SK-N-DZ (cell line): ENCODE measurements around the gene SPON1. TPM values are rescaled to one million over a fixed set of nuclear protein-coding genes. Genes with fewer than 3 reads are reported as not detected.
"Not testable (repeated sequence)": the region's sequence is repeated elsewhere in the genome, so short reads cannot be mapped to it uniquely, and the experiment has no call there.

Source experiments
- DNase-seq: peaks from one replicate; pipeline ENCODE4 v3.0.0-alpha.2; 2015; ENCODE audit warnings: low spot score
- polyA plus RNA-seq, 2 experiments: library from polyadenylated mRNA; depleted of rRNA; stranded (reverse); fragments of >200 nt; gene quantifications; 2 replicates each; pipeline ENCODE4 v1.2.3, GENCODE V29; 2014

The SPON1 gene
- polyA plus RNA-seq (2014; cell fraction: cytosol; rRNA removed): 0.85 and 1.0 TPM in 2 replicates
- 0.15 and 0.19 TPM in 2 replicates for polyA plus RNA-seq (2014; cell fraction: nucleus; rRNA removed)

- DNase-seq: peak; percentile 17
Observed at GRCh38 chr11:13962562-13963168, at the start of gene SPON1. Gene SPON1 (plus strand): TSS chr11:13962723. CDS start chr11:13962905, 182 bp downstream.

DNA sequence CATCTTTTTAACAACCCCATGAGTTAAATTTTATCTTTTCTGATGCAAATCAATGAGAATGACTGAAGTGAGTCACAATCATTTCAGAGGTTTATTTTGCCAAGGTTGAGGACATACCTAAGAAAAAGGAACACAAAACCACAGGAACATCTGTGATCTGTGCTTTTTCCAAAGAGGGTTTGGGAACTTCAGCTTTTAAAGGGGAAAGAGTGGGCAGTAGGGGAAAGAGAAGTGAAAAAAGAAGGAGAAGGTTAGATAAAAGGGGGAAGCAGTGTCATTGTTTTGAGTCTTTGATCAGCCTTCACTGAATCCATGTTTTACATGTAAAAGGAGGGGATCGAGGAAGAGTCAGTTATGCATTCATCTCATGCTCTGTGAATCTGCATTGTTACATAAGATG lies 45.3 kb upstream of the SPON1 start:
- DNase-seq: no peak

GRCh38 chr11:13917904-13918303 lies 44.6 kb upstream of the SPON1 start:
- no peak for DNase-seq

DNA sequence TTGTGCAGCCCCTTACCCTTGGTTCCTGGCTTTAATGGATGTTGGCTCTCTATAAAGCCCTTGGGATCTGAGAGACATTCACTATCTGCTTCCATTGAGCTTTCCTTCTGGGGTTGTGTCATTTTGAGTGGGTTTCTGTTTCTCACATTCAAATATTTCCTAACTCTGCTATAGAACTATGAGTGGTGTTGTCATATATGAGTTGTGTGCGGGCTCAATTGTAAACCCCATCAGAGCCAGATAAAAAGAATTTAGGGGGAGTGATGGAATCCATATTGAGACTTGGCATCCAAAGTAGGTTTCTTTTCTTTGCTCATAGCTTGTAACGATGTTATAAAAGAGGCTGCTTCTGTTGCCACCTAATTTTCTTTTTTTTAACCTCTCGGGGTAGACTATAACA lies 41.8 kb upstream of the SPON1 start:
- no peak for DNase-seq

- no peak for DNase-seq
Observed at GRCh38 chr11:13921545-13921944, 41.0 kb upstream of the SPON1 start.

- DNase-seq: no peak
Observed at GRCh38 chr11:13923182-13923581, 39.3 kb upstream of the SPON1 start.

DNA sequence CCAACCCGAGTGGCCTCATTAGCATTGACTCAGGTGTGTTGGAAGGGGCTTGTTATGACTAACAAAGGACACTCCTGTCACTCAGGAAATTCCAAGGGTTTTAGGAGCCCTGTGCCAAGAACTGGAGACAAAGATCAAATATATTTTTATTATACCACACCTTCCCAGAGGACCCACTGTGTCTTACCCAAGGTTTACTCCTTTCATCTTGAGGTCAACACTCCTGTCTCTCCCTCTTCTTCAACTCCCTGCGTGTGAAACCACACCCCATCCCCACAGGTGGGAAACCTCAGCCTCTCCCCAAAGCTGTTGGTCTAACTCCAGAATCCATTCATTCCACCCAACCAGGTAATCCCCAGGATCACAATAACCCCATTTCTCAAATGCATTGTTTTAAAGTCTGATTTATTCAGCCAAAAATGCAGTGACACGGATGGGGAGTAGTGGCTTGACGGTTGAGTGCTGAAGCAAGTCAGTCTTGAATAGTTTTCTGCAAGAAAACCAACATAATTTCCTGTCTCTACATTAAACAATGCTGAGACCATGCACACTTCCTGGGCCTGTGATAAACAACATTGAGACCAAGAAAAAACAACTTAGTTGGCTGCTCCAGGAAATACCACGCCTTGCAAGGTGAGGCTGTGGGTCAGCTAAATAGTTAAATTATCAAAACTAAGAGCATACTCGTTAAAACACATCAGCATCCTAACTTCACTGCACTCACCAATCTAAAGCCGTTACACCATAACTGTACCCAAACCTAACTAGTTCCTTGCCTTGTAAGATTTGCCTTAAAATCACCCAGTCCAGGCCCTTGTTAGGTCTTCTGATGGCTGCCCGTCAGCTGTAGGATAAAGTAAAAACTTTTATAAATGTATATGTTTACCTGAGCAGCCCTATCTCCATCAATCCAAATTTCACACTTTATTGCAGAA lies 38.5 kb upstream of the SPON1 start:
- DNase-seq: no peak

- no peak for DNase-seq
Observed at GRCh38 chr11:13924801-13925327, 37.7 kb upstream of the SPON1 start.

DNA sequence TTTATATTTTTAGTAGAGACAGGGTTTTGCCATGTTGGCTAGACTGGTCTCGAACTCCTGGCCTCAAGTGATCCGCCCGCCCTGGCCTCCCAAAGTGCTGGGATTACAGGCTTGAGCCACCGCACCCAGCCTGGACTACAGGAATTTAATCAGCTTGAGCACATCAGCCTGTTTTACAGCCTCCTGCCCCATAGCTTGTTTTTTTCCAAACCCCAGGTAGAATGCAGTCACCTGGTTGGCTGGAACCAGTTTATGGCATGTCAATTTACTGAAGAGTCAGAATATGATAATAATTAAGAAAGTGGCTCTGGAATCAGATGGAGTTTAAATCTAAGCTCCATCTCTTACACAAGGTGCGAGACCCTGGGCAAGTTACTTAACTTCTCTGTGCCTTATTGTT lies 36.2 kb upstream of the SPON1 start:
- not testable (repeated sequence) for DNase-seq

GRCh38 chr11:13926981-13927380 lies 35.5 kb upstream of the SPON1 start:
- no peak for DNase-seq

GRCh38 chr11:13927481-13927880 lies 35.0 kb upstream of the SPON1 start:
- no peak for DNase-seq

DNA sequence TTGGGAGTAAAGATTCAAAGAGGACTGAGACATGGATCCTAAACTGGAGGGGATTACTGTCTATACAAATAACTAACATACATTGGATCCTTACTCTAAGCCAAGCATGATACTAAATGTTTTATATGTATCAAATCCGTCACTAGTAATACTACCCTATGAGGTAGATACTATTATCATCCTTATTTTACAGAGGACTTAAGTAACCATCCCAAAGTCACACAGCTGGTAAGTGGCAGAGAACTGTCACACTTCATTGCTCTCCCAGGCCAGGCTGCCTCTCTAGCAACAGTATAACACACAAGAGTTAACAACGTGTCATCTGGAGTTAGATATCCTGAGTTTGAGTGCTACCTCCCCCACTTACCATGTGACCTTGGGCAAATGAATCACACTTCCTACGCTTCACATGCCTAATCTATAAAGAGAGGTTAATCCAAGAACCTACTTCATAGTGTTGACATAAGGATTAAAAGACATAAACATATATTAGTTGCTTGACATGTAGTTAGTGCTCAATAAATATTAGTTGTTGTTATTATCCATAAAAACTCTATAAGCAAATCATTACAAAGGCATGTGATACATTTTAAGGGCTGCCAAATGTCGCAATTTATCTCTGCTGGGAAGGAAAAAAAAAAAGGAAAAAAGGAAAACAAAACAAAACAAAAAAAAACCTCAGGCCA lies 33.8 kb upstream of the SPON1 start:
- no peak for DNase-seq

GRCh38 chr11:13929395-13929891 lies 33.1 kb upstream of the SPON1 start:
- DNase-seq: no peak

GRCh38 chr11:13931356-13931755 lies 31.2 kb upstream of the SPON1 start:
- no peak for DNase-seq

GRCh38 chr11:13937154-13937553 lies 25.4 kb upstream of the SPON1 start:
- not testable (repeated sequence) for DNase-seq

- DNase-seq: not testable (repeated sequence)
Observed at GRCh38 chr11:13938829-13939228, 23.7 kb upstream of the SPON1 start.

DNA sequence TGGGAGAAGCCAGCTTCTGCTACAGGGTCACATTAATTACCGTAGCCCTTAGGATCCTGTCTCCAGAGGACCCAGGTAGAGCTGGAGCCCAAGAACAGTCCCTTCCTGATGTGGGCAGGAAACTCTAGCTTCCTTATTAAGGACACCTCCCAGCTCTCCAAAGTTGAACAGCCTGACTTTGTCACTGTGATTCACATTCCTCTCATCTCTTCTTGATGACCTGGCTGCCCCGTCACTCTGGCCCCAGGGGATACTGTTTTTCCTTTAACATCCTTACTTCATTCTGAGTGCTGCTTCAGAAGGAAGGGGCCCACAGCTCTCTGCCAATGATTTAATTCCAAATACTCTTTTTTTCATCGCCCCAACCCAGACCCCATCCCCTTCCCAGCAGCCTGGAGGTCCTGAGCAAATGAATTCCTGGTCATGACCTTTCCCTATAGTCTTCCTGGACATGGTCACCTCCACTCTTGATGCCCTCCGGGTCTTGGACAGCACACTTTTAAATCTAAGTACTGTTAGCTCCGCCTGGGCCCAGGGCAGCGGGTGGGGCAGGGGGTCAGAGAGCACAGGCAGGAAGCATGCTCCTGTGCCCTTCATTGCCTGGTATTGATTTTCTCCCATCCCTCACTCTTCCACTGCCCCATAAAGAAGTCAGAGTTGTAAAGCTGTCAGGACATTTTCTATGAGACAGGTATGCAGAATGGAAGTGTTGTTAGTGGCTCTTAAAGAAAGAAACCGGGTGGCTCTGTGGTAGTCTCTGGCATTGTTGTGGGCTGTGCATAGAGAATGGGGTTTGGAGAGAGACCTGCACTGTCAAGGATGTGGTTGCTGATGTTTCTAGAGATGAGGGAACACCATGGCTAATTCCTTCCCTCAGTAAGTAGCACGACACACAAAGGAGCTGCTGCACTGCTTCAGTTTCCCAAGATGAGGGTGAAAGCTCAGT lies 22.3 kb upstream of the SPON1 start:
- DNase-seq: no peak

DNA sequence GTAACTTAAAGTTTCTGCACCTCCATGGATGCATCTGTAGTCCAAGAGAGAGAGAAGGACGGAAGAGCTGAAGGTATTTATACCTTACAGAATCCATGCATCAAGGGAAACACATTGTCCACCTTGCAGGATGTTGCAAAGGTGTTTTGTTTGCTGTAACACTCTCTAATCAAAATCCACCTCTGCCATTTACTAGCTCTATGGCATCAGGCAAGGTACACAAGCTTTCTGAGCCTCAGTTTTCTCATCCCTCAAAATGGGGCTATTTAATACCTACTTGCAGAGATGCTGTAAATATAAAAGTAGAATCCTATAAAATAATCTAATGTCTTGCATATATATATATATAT lies 21.6 kb upstream of the SPON1 start:
- DNase-seq: no peak

GRCh38 chr11:13941775-13942174 lies 20.7 kb upstream of the SPON1 start:
- no peak for DNase-seq

DNA sequence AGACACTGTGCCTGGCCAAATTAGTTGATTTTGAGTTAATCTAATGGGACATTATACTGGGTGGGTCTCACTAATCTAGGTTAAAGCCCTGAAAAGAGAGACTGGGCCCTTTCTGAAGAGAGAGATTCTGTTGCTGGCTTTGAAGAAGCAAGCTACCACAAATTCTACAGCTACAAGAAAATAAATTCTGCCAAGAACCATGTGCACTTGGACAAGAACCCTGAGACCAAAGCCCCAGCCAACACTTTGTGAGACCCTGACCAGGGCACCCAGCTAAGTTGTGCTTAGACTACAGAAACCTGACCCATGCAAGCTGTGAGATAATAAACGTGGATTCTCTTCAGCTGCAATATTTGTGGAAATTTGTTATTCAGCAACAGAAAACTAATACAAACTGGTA lies 20.1 kb upstream of the SPON1 start:
- DNase-seq: no peak

- no peak for DNase-seq
Observed at GRCh38 chr11:13942971-13943381, 19.5 kb upstream of the SPON1 start.
